H1 (cell line): ENCODE results near the gene PNMA8B. TPM values are rescaled to one million over a fixed set of nuclear protein-coding genes. Genes with fewer than 3 reads are reported as not detected.

Experiments used
- CTCF ChIA-PET: fragments of 300-600 bp; sonication (Branson Sonifier 250); formaldehyde crosslinking; loops from one replicate; lab custom pipeline; 2021; ENCODE audit not compliant: partially characterized antibody; lab: Charles Lee
- POLR2A ChIA-PET: fragments of 300-600 bp; sonication (Branson Sonifier 250); formaldehyde crosslinking; loops from one replicate; lab custom pipeline; 2021; ENCODE audit warnings: inconsistent platforms; ENCODE audit not compliant: partially characterized antibody; lab: Charles Lee
- DNase-seq, 2 experiments: peaks; one replicate each; pipeline versions ENCODE4 v3.0.0 to v3.0.0-alpha.2; 2010 to 2022; ENCODE audit warnings: low spot score in 2 of 2, low read depth in 1 of 2, mixed read lengths in 1 of 2
- FAIRE-seq: peaks from 2 replicates; lab custom pipeline; 2011; peaks lifted over from hg19 to GRCh38; lab: Jason Lieb, UNC
- H2AFZ ChIP-seq: 2 replicates; pipeline ENCODE4 v1.8.1; 2012; ENCODE audit warnings: low read length, inconsistent platforms
- H2AK5ac ChIP-seq: 2 replicates; pipeline ENCODE4 v1.6.1; 2013; ENCODE audit warnings: low read depth, low read length
- H2BK120ac ChIP-seq: replicated peaks from 2 replicates; pipeline ENCODE3; 2013; ENCODE audit warnings: low read depth, low read length, inconsistent platforms
- H2BK12ac ChIP-seq: 2 replicates; pipeline ENCODE4 v1.6.1; 2013; ENCODE audit warnings: low read depth, low read length
- H2BK15ac ChIP-seq: 2 replicates; pipeline ENCODE4 v1.6.1; 2013; ENCODE audit warnings: low read length
- H2BK20ac ChIP-seq: 2 replicates; pipeline ENCODE4 v1.6.1; 2013; ENCODE audit warnings: low read length
- H2BK5ac ChIP-seq: 2 replicates; pipeline ENCODE4 v1.6.1; 2013; ENCODE audit warnings: low read depth, low read length
- H3K14ac ChIP-seq: 2 replicates; pipeline ENCODE4 v1.6.1; 2013; ENCODE audit warnings: inconsistent platforms; ENCODE audit not compliant: insufficient read length
- H3K18ac ChIP-seq: 2 replicates; pipeline ENCODE4 v1.6.1; 2013; ENCODE audit warnings: low read length; ENCODE audit errors: extremely low read depth
- H3K23ac ChIP-seq: 2 replicates; pipeline ENCODE4 v1.6.1; 2013; ENCODE audit warnings: inconsistent platforms; ENCODE audit not compliant: insufficient read length
- H3K23me2 ChIP-seq: 2 replicates; pipeline ENCODE4 v1.6.1; 2013; ENCODE audit warnings: low read depth, low read length
- H3K27ac ChIP-seq: 2 replicates; pipeline ENCODE4 v1.6.1; 2011; ENCODE audit warnings: low read depth, low read length, inconsistent platforms
- H3K27me3 ChIP-seq, 4 experiments: replicated peaks in 1 of 4; 1 replicate in 1 of 4; 2 replicates in 3 of 4; pipeline versions ENCODE4 v1.6.1 to v1.8.1; 2011 to 2013; ENCODE audit warnings: low read length in 3 of 4, mild to moderate bottlenecking in 3 of 4, inconsistent platforms in 2 of 4, mixed read lengths in 2 of 4, moderate library complexity in 1 of 4; ENCODE audit not compliant: control insufficient read depth in 3 of 4, insufficient read depth in 3 of 4; ENCODE audit errors: extremely low read depth in 1 of 4
- H3K36me3 ChIP-seq, 4 experiments: 2 replicates each; pipeline versions ENCODE4 v1.6.1 to v1.8.1; 2011 to 2013; ENCODE audit warnings: mild to moderate bottlenecking in 4 of 4, low read length in 3 of 4, moderate library complexity in 2 of 4, control low read depth in 1 of 4, inconsistent platforms in 1 of 4; ENCODE audit not compliant: insufficient read depth in 4 of 4, control insufficient read depth in 2 of 4
- H3K4ac ChIP-seq: replicated peaks from 2 replicates; pipeline ENCODE3; 2013; ENCODE audit warnings: low read length, low read depth, mixed read lengths, inconsistent platforms; ENCODE audit not compliant: insufficient read length
- H3K4me1 ChIP-seq, 4 experiments: replicated peaks in 1 of 4; 1 replicate in 1 of 4; 2 replicates in 3 of 4; pipeline versions ENCODE4 v1.6.1 to v1.8.1; 2011 to 2013; ENCODE audit warnings: low read length in 3 of 4, inconsistent platforms in 2 of 4, mixed read lengths in 1 of 4; ENCODE audit not compliant: insufficient read depth in 4 of 4, control insufficient read depth in 3 of 4
- H3K4me2 ChIP-seq, 2 experiments: 2 replicates each; pipeline versions ENCODE4 v1.6.1 to v1.8.1; 2011 to 2013; ENCODE audit warnings: low read depth in 2 of 2, low read length in 2 of 2, control low read depth in 1 of 2, inconsistent platforms in 1 of 2, mild to moderate bottlenecking in 1 of 2; ENCODE audit not compliant: insufficient read depth in 1 of 2
- H3K4me3 ChIP-seq, 4 experiments: fragments of 200-600, 300-600 bp in 1 of 4; sonication (generic), shearing (Covaris generic), sonication (Bioruptor Twin) in 1 of 4; 2 replicates each; pipeline versions ENCODE4 v1.5.1 to v1.8.1; 2011 to 2016; ENCODE audit warnings: low read length in 4 of 4, low read depth in 3 of 4, control low read depth in 2 of 4, inconsistent platforms in 2 of 4, mild to moderate bottlenecking in 2 of 4, mixed read lengths in 1 of 4, moderate library complexity in 1 of 4; ENCODE audit not compliant: insufficient read depth in 2 of 4; ENCODE audit errors: extremely low read depth in 1 of 4
- H3K56ac ChIP-seq: replicated peaks from 2 replicates; pipeline ENCODE3; 2013; ENCODE audit warnings: low read depth, mild to moderate bottlenecking, mixed read lengths, low read length, inconsistent platforms; ENCODE audit not compliant: insufficient read length
- H3K79me1 ChIP-seq: 2 replicates; pipeline ENCODE4 v1.6.1; 2013; ENCODE audit warnings: low read depth, low read length, control low read depth
- H3K79me2 ChIP-seq, 2 experiments: 2 replicates each; pipeline versions ENCODE4 v1.6.1 to v1.8.1; 2012 to 2013; ENCODE audit warnings: low read length in 2 of 2, mild to moderate bottlenecking in 2 of 2, inconsistent platforms in 1 of 2; ENCODE audit not compliant: insufficient read depth in 2 of 2, control insufficient read depth in 1 of 2
- H3K9ac ChIP-seq, 4 experiments: replicated peaks in 1 of 4; 1 replicate in 1 of 4; 2 replicates in 3 of 4; pipeline versions ENCODE4 v1.6.1 to v1.8.1; 2011 to 2013; ENCODE audit warnings: low read depth in 3 of 4, low read length in 3 of 4, control low read depth in 2 of 4, mild to moderate bottlenecking in 2 of 4, moderate library complexity in 2 of 4, inconsistent platforms in 1 of 4; ENCODE audit errors: extremely low read depth in 1 of 4
- H3K9me3 ChIP-seq, 2 experiments: 2 replicates each; pipeline versions ENCODE4 v1.6.1 to v1.8.1; 2012 to 2013; ENCODE audit warnings: mild to moderate bottlenecking in 2 of 2, moderate library complexity in 2 of 2, control low read depth in 1 of 2, inconsistent platforms in 1 of 2, low read depth in 1 of 2, low read length in 1 of 2, mixed read lengths in 1 of 2; ENCODE audit not compliant: insufficient read depth in 2 of 2
- H4K20me1 ChIP-seq, 2 experiments: replicated peaks in 1 of 2; 2 replicates each; pipeline versions ENCODE3 to v1.8.1; 2011 to 2013; ENCODE audit warnings: inconsistent platforms in 2 of 2, low read length in 2 of 2, mild to moderate bottlenecking in 1 of 2; ENCODE audit not compliant: insufficient read depth in 2 of 2, control insufficient read depth in 1 of 2
- H4K5ac ChIP-seq: 2 replicates; pipeline ENCODE4 v1.6.1; 2013; ENCODE audit warnings: low read length, low read depth, mixed read lengths, inconsistent platforms; ENCODE audit not compliant: insufficient read length
- H4K8ac ChIP-seq: 2 replicates; pipeline ENCODE4 v1.8.0; 2013; ENCODE audit warnings: mild to moderate bottlenecking, moderate library complexity, low read length, inconsistent platforms; ENCODE audit not compliant: insufficient read depth; ENCODE audit errors: extremely low read depth
- H4K91ac ChIP-seq: replicated peaks from 2 replicates; pipeline ENCODE3; 2013; ENCODE audit warnings: low read length, mixed read lengths, inconsistent platforms; ENCODE audit not compliant: insufficient read length
- BRCA1 ChIP-seq: IDR thresholded peaks from 2 replicates; pipeline ENCODE4 v1.6.1; 2012; ENCODE audit warnings: low read depth, low read length, improper control_type of control experiment
- JUND ChIP-seq: IDR thresholded peaks from 2 replicates; pipeline ENCODE4 v1.6.1; 2011; ENCODE audit warnings: mild to moderate bottlenecking, improper control_type of control experiment, low read length
- KDM1A ChIP-seq: fragments of 200-600, 300-600 bp; sonication (generic); IDR thresholded peaks from 2 replicates; pipeline ENCODE4 v1.7.1; 2016; ENCODE audit warnings: mild to moderate bottlenecking, low read length, borderline replicate concordance
- POLR2A ChIP-seq, 2 experiments: IDR thresholded peaks; 1 replicate in 1 of 2; 2 replicates in 1 of 2; pipeline ENCODE4 v1.6.1; 2011; ENCODE audit warnings: low read depth in 2 of 2, low read length in 2 of 2, mild to moderate bottlenecking in 2 of 2; ENCODE audit errors: control extremely low read depth in 1 of 2
- RXRA ChIP-seq: IDR thresholded peaks from 2 replicates; pipeline ENCODE4 v1.6.1; 2011; ENCODE audit warnings: low read depth, mild to moderate bottlenecking, low read length, moderate library complexity; ENCODE audit not compliant: insufficient read depth
- WGBS, 2 experiments: shearing (Covaris generic) in 1 of 2; methylation state at CpG; one replicate each; pipeline versions ENCODE4 v1.1.6 to v1.1.7; 2013 to 2015; ENCODE audit warnings: low lambda C conversion rate in 2 of 2, mixed read lengths in 2 of 2, inconsistent platforms in 1 of 2, low coverage in 1 of 2, missing lambda C conversion rate in 1 of 2; ENCODE audit not compliant: insufficient replicate concordance in 2 of 2, insufficient coverage in 1 of 2, insufficient read length in 1 of 2; ENCODE audit errors: extremely low coverage in 1 of 2, missing lambda C conversion rate in 1 of 2; 5-methylcytosine and 5-hydroxymethylcytosine counted together
- polyA plus RNA-seq, 7 experiments: library from polyadenylated mRNA; depleted of rRNA in 3 of 7; stranded (reverse) in 5 of 7; unstranded in 2 of 7; fragments of >200 nt in 5 of 7; fragments of 200-250 nt in 2 of 7; gene quantifications; 1 replicate in 5 of 7; 2 replicates in 1 of 7; 4 replicates in 1 of 7; pipeline versions ENCODE4 v1.2.1 to v1.2.3, GENCODE V29; 2011 to 2013; ENCODE audit warnings: missing spikeins in 2 of 7, mixed read lengths in 2 of 7
- total RNA-seq: library from RNA; stranded (reverse); fragmentation: NEBNext Ultra II Directional; extraction: Animal tissue kit (Norgen Biotek cat#: 25700); gene quantifications from 2 replicates; pipeline ENCODE4 v1.2.1, GENCODE V29; 2021
- TF ChIP-seq, protein P1 (sequence below): IDR thresholded peaks from 2 replicates; pipeline ENCODE4 v1.6.1; 2012; ENCODE audit warnings: low read length, inconsistent platforms

Gene PNMA8B
- total and polyA plus RNA-seq, 2 of the 8 experiments (the other 6 are each of a cell fraction or from before 2014, with no cell fraction given), result 0.48 to 1.4 TPM

DNA sequence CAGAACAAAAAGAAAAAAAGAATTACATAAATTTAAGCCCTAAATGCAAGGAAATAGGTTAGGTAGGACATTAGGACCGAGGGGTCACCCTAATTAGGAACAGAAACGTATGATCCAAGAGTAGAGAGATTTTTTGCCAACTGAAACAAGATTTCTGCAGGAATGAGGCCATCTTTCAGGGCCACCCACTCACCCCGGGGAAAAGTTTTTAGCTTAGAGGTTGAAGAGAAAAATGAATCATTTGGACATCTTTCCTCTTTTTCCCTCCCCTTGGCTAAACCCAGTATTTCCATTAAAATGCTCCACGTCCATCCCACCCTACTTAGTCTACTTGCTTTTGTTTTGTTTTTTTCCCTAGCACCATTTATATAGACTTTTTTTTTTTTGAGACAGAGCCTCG is 13.7 kb downstream of the PNMA8B start:
- Histone ChIP-seq H2AK5ac (no peak overlapping the region), H3K23ac (no peak overlapping the region), H2AFZ (no peak overlapping the region), H3K14ac (no peak overlapping the region), H2BK15ac (no peak overlapping the region), H4K20me1 (peaks cover 0 to 3% of the 10 kb centered on the region in 2 experiments), H3K4me1 (peaks cover 0 to 9% (median 4%) of the 10 kb centered on the region in 4 experiments; a peak in 4 of 7 replicates), H3K9ac (no peak overlapping the region), H3K23me2 (no peaks in the 10 kb centered on the region), H3K36me3 (no peaks in the 10 kb centered on the region), H3K18ac (no peak overlapping the region), H4K8ac (no peak overlapping the region), H3K4me2 (no peak overlapping the region), H4K5ac (no peak overlapping the region), H2BK120ac (no peak overlapping the region), H3K4ac (no peak overlapping the region), H3K56ac (no peak overlapping the region), H2BK5ac (no peak overlapping the region), H3K27ac (no peak overlapping the region), H2BK12ac (no peak overlapping the region), H3K27me3 (peaks cover 0 to 6% (median 0%) of the 10 kb centered on the region in 4 experiments; a peak in 3 of 7 replicates), H3K4me3 (no peak overlapping the region), H2BK20ac (no peak overlapping the region), H3K9me3 (no peaks in the 10 kb centered on the region), H3K79me2 (no peaks in the 10 kb centered on the region), H4K91ac (no peak overlapping the region), H3K79me1 (no peaks in the 10 kb centered on the region)
- TF ChIP-seq JUND, result no peak
- no peak for TF ChIP-seq KDM1A
- no peak for TF ChIP-seq POLR2A (IDR thresholded peaks at IDR 0.05; ENCODE audit: control extremely low read depth in 1 of 2, low read depth in 2 of 2, low read length in 2 of 2)
- no peak for TF ChIP-seq BRCA1
- TF ChIP-seq, protein P1, sequence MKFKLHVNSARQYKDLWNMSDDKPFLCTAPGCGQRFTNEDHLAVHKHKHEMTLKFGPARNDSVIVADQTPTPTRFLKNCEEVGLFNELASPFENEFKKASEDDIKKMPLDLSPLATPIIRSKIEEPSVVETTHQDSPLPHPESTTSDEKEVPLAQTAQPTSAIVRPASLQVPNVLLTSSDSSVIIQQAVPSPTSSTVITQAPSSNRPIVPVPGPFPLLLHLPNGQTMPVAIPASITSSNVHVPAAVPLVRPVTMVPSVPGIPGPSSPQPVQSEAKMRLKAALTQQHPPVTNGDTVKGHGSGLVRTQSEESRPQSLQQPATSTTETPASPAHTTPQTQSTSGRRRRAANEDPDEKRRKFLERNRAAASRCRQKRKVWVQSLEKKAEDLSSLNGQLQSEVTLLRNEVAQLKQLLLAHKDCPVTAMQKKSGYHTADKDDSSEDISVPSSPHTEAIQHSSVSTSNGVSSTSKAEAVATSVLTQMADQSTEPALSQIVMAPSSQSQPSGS, result no peak
- no peak for TF ChIP-seq RXRA
- DNase-seq, result no peak
- WGBS, 2 experiments, result 91% methylated on average over 5 of the region's 5 CpGs; no CpG with 5 or more reads in 1 of the 2 experiments
- POLR2A ChIA-PET, result interaction anchor here (0.6 to 2.2 kb wide), 4 partner anchors 50 to 77 kb away, joined by 3 to 7 read pairs (median 4); partner anchors contain the start of gene CCDC8
- CTCF ChIA-PET, result interaction anchor here (1.2 to 2.6 kb wide), 7 partner anchors 32 to 135 kb away, joined by 3 to 8 read pairs (median 4); partner anchors contain the start of gene PPP5C
- no peak for FAIRE-seq
